ENCODE measurements around the gene TRPV2. TPM values are rescaled to one million over a fixed set of nuclear protein-coding genes. Genes with fewer than 3 reads are reported as not detected.

TRPV2 gene
- total RNA-seq, 1 donor: 71.3 TPM

- no peak for TF ChIP-seq CTCF (IDR thresholded peaks at IDR 0.05; ENCODE audit: extremely low read depth, low read depth, low read length)
- H3K9me3 ChIP-seq (ENCODE audit: low read depth, low read length): no peaks in the 10 kb centered on the region
- peaks cover 58% of the 10 kb centered on the region for H3K36me3 ChIP-seq (ENCODE audit: insufficient read depth, low read length)
- DNase-seq (ENCODE audit: insufficient read length, low spot score, missing footprints): no peak
- peaks cover 24% of the 10 kb centered on the region for H3K79me2 ChIP-seq (ENCODE audit: insufficient read depth, low read length)
- H3K27me3 ChIP-seq (ENCODE audit: insufficient read depth, low read length): no peaks in the 10 kb centered on the region
- no peak overlapping the region for H3K27ac ChIP-seq (ENCODE audit: low read depth, low read length)
- H3K4me2 ChIP-seq (ENCODE audit: insufficient read depth, low read length): no peak overlapping the region
- H3K4me1 ChIP-seq (ENCODE audit: insufficient read depth, low read length): peaks cover 36% of the 10 kb centered on the region
- no peak overlapping the region for H2AFZ ChIP-seq (ENCODE audit: low read length)
- H4K20me1 ChIP-seq (ENCODE audit: insufficient read depth, low read length): peaks cover 3% of the 10 kb centered on the region
- H3K4me3 ChIP-seq (ENCODE audit: insufficient read depth, low read length): no peak overlapping the region
These were observed 7.0 kb downstream of the TRPV2 start for GRCh38 chr17:16422416-16422815.

- no peak overlapping the region for H3K4me2 ChIP-seq (ENCODE audit: insufficient read depth, low read length)
- peaks cover 27% of the 10 kb centered on the region for H3K4me1 ChIP-seq (ENCODE audit: insufficient read depth, low read length)
- H3K4me3 ChIP-seq (ENCODE audit: insufficient read depth, low read length): no peak overlapping the region
- no peak overlapping the region for H3K27ac ChIP-seq (ENCODE audit: low read depth, low read length)
- DNase-seq (ENCODE audit: insufficient read length, low spot score, missing footprints): no peak
- H2AFZ ChIP-seq (ENCODE audit: low read length): no peak overlapping the region
- TF ChIP-seq CTCF (IDR thresholded peaks at IDR 0.05; ENCODE audit: extremely low read depth, low read depth, low read length): no peak
- H3K36me3 ChIP-seq (ENCODE audit: insufficient read depth, low read length): peaks cover 56% of the 10 kb centered on the region
- H3K79me2 ChIP-seq (ENCODE audit: insufficient read depth, low read length): peaks cover 19% of the 10 kb centered on the region
- no peaks in the 10 kb centered on the region for H3K27me3 ChIP-seq (ENCODE audit: insufficient read depth, low read length)
- H4K20me1 ChIP-seq (ENCODE audit: insufficient read depth, low read length): peaks cover 3% of the 10 kb centered on the region
- no peaks in the 10 kb centered on the region for H3K9me3 ChIP-seq (ENCODE audit: low read depth, low read length)
These were observed 8.0 kb downstream of the TRPV2 start for GRCh38 chr17:16423226-16423872.

- H3K27me3 ChIP-seq (ENCODE audit: insufficient read depth, low read length): no peaks in the 10 kb centered on the region
- no peak for DNase-seq (ENCODE audit: insufficient read length, low spot score, missing footprints)
- H3K36me3 ChIP-seq (ENCODE audit: insufficient read depth, low read length): peaks cover 67% of the 10 kb centered on the region
- H3K27ac ChIP-seq (ENCODE audit: low read depth, low read length): no peak overlapping the region
- TF ChIP-seq CTCF (IDR thresholded peaks at IDR 0.05; ENCODE audit: extremely low read depth, low read depth, low read length): no peak
- peaks cover 19% of the 10 kb centered on the region for H3K79me2 ChIP-seq (ENCODE audit: insufficient read depth, low read length)
- H4K20me1 ChIP-seq (ENCODE audit: insufficient read depth, low read length): no peaks in the 10 kb centered on the region
- no peak overlapping the region for H3K4me2 ChIP-seq (ENCODE audit: insufficient read depth, low read length)
- no peak overlapping the region for H2AFZ ChIP-seq (ENCODE audit: low read length)
- peaks cover 8% of the 10 kb centered on the region for H3K4me1 ChIP-seq (ENCODE audit: insufficient read depth, low read length)
- H3K4me3 ChIP-seq (ENCODE audit: insufficient read depth, low read length): no peak overlapping the region
- H3K9me3 ChIP-seq (ENCODE audit: low read depth, low read length): no peaks in the 10 kb centered on the region
These were observed 9.8 kb downstream of the TRPV2 start for GRCh38 chr17:16425202-16425601.

- Histone ChIP-seq H4K20me1 (ENCODE audit: insufficient read depth, low read length) (no peaks in the 10 kb centered on the region), H3K79me2 (ENCODE audit: insufficient read depth, low read length) (peaks cover 15% of the 10 kb centered on the region), H3K4me3 (ENCODE audit: insufficient read depth, low read length) (no peak overlapping the region), H3K27ac (ENCODE audit: low read depth, low read length) (no peak overlapping the region), H3K36me3 (ENCODE audit: insufficient read depth, low read length) (peaks cover 63% of the 10 kb centered on the region), H3K27me3 (ENCODE audit: insufficient read depth, low read length) (no peaks in the 10 kb centered on the region), H2AFZ (ENCODE audit: low read length) (no peak overlapping the region), H3K9me3 (ENCODE audit: low read depth, low read length) (no peaks in the 10 kb centered on the region), H3K4me1 (ENCODE audit: insufficient read depth, low read length) (peaks cover under 1% of the 10 kb centered on the region), H3K4me2 (ENCODE audit: insufficient read depth, low read length) (no peak overlapping the region)
- no peak for TF ChIP-seq CTCF (IDR thresholded peaks at IDR 0.05; ENCODE audit: extremely low read depth, low read depth, low read length)
- peak; percentile 30 for DNase-seq (ENCODE audit: insufficient read length, low spot score, missing footprints)
These were observed 10.6 kb downstream of the TRPV2 start for GRCh38 chr17:16425698-16426659.

Data from osteoblast (primary cell).